MCF 10A (cell line): ENCODE data around the gene PDLIM3. TPM values are rescaled to one million over a fixed set of nuclear protein-coding genes. Genes with fewer than 3 reads are reported as not detected.

Source experiments
- Bru-seq: library from RNA; stranded (reverse); fragments of 400-500 nt; gene quantifications from one replicate; lab custom pipeline; 2021; lab: Mats Ljungman, UMichigan
- BruChase-seq, 2 experiments: library from RNA; stranded (reverse); fragments of 400-500 nt; gene quantifications; one replicate each; lab custom pipeline; 2021; lab: Mats Ljungman, UMichigan
- BruUV-seq: library from RNA; stranded (reverse); fragments of 400-500 nt; replicated peaks from 2 replicates; lab custom pipeline; 2021; lab: Mats Ljungman, UMichigan
- CTCF ChIA-PET: fragments of 300-600 bp; sonication (Branson Sonifier 250); formaldehyde crosslinking; extraction: SDS; loops from one replicate; lab custom pipeline; 2021; ENCODE audit warnings: antibody characterized with exemption, inconsistent platforms; lab: Yijun Ruan, JAX
- POLR2A ChIA-PET: fragments of 300-600, 350-650 bp; sonication (Branson Sonifier 250); formaldehyde crosslinking; extraction: SDS; loops from one replicate; lab custom pipeline; 2020; ENCODE audit warnings: antibody characterized with exemption, inconsistent platforms; lab: Yijun Ruan, JAX
- DNase-seq: peaks from one replicate; pipeline ENCODE4 v3.0.0-alpha.2; 2018; ENCODE audit not compliant: unreplicated experiment
- H3K27ac Mint-ChIP-seq: one replicate; pipeline ENCODE4 v1.8.0; 2022; ENCODE audit warnings: mild to moderate bottlenecking, low read depth, mixed read lengths; ENCODE audit not compliant: unreplicated experiment
- H3K27me3 Mint-ChIP-seq: one replicate; pipeline ENCODE4 v1.8.0; 2022; ENCODE audit warnings: mixed read lengths; ENCODE audit not compliant: insufficient read depth, unreplicated experiment
- H3K36me3 Mint-ChIP-seq: one replicate; pipeline ENCODE4 v1.8.0; 2022; ENCODE audit warnings: mild to moderate bottlenecking, moderate library complexity, mixed read lengths; ENCODE audit not compliant: insufficient read depth, unreplicated experiment
- H3K4me1 Mint-ChIP-seq: one replicate; pipeline ENCODE4 v1.8.0; 2022; ENCODE audit warnings: mixed read lengths; ENCODE audit not compliant: insufficient read depth, unreplicated experiment
- H3K4me3 Mint-ChIP-seq: one replicate; pipeline ENCODE4 v1.8.0; 2022; ENCODE audit warnings: mild to moderate bottlenecking, moderate library complexity, mixed read lengths; ENCODE audit not compliant: unreplicated experiment
- H3K9me3 Mint-ChIP-seq: one replicate; pipeline ENCODE4 v1.8.0; 2022; ENCODE audit warnings: mixed read lengths; ENCODE audit not compliant: unreplicated experiment
- CTCF ChIP-seq: fragments of 200-600 bp; IDR thresholded peaks from one replicate; pipeline ENCODE4 v1.8.0; 2022; ENCODE audit warnings: antibody characterized with exemption, mild to moderate bottlenecking; ENCODE audit not compliant: unreplicated experiment
- intact Hi-C: fragments of 100-400 bp; cut with micrococcal nuclease; formaldehyde crosslinking; loops from 2 replicates; pipeline ENCODE4 v1.14.1; 2022
- long read RNA-seq: library from polyadenylated mRNA; stranded (forward); transcript quantifications from one replicate; pipeline ENCODE4 v2.0.0, GENCODE V29; 2022
- total RNA-seq: library from RNA; stranded (reverse); gene quantifications from 2 replicates; pipeline ENCODE4 v1.2.3, GENCODE V29; 2022

Gene PDLIM3
- total RNA-seq (0.22 and 0.30 TPM in 2 replicates), Bru-seq, nascent RNA (percentile 20 among the genes with signal in this experiment), BruChase-seq, experiment 1, labeled RNA remaining after a 6-hour chase (percentile 8 among the genes with signal in this experiment), BruChase-seq, experiment 2, labeled RNA remaining after a 2-hour chase (percentile 15 among the genes with signal in this experiment)
- long read RNA-seq, partial matches to known transcripts, result 0 of 1 reads
- long read RNA-seq, other reads (novel, unspliced or antisense), result 0 of 1 reads

GRCh38 chr4:185534866-185535611 lies at the start of gene PDLIM3:
Gene PDLIM3 (minus strand): TSS chr4:185535507. CDS start chr4:185535434, 73 bp downstream.
- DNase-seq, result no peak
- Mint-ChIP-seq H3K36me3 (peaks cover 5% of the 10 kb centered on the region), H3K9me3 (no peaks in the 10 kb centered on the region), H3K27ac (no peak within 1 kb of the TSS), H3K4me3 (peak within 1 kb of the TSS; percentile 74), H3K27me3 (peaks cover 9% of the 10 kb centered on the region), H3K4me1 (peaks cover 7% of the 10 kb centered on the region)
- TF ChIP-seq CTCF, result no peak
- intact Hi-C loops, result no loop called here
- CTCF ChIA-PET, result interaction anchor here (0.6 to 0.9 kb wide), 2 partner anchors 63 to 85 kb away, joined by 3 read pairs; no protein-coding TSS in a partner anchor
- BruUV-seq, result no TSS peak
- POLR2A ChIA-PET, result interaction anchor here (2.1 kb wide), 1 partner anchor 10 kb away, joined by 7 read pairs; no protein-coding TSS in a partner anchor

GRCh38 chr4:185583813-185584212 lies 48.5 kb upstream of the PDLIM3 start:
- no TSS peak for BruUV-seq
- intact Hi-C loops, result no loop called here
- Mint-ChIP-seq H3K27me3 (no peaks in the 10 kb centered on the region), H3K36me3 (peaks cover 13% of the 10 kb centered on the region), H3K9me3 (no peaks in the 10 kb centered on the region), H3K27ac (no peak overlapping the region), H3K4me3 (no peak overlapping the region), H3K4me1 (no peaks in the 10 kb centered on the region)
- no peak for TF ChIP-seq CTCF
- ChIA-PET CTCF (interaction anchor here (0.6 to 2.2 kb wide), 4 partner anchors 14 to 554 kb away, joined by 3 to 14 read pairs (median 4); no protein-coding TSS in a partner anchor), POLR2A (no interaction called here)
- no peak for DNase-seq

- Mint-ChIP-seq H3K36me3 (peaks cover 13% of the 10 kb centered on the region), H3K4me3 (no peak overlapping the region), H3K27me3 (no peaks in the 10 kb centered on the region), H3K9me3 (no peaks in the 10 kb centered on the region), H3K27ac (no peak overlapping the region), H3K4me1 (no peaks in the 10 kb centered on the region)
- TF ChIP-seq CTCF, result no peak
- BruUV-seq, result no TSS peak
- CTCF ChIA-PET, result interaction anchor here (0.6 to 2.2 kb wide), 4 partner anchors 15 to 1588 kb away, joined by 3 to 14 read pairs (median 4); no protein-coding TSS in a partner anchor
- DNase-seq, result no peak
- intact Hi-C loops, result no loop called here
- POLR2A ChIA-PET, result no interaction called here
Measured at GRCh38 chr4:185582651-185583400, 47.5 kb upstream of the PDLIM3 start.
